NCI-H2227 treated with DMSO at 0.1 percent for 48 hours (cell line): ENCODE data around the gene IL25.
A peak's percentile ranks its signal among the peaks of the same experiment; 100 is the strongest.

Source experiments
- DNase-seq: peaks from one replicate; lab custom pipeline; 2025; lab: John Stamatoyannopoulos, UW

Gene IL25

DNA sequence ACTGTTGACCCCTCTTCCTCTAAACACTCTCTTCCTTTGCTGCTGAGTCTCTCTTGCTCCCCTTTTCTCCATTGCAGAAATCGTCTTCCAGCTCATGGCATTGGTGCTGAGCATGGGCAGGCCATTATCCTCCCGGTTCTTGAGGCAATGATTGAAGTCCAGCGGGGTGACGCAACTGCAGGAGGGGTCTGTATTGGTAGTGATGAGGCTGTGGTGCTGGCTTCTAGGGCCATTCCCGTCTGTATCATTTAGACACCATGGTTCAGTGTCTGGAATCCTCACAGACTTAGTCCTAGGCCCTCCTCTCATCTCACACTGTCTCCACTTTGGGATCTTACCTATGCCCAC is 19.2 kb upstream of the IL25 start:
- no peak for DNase-seq

DNA sequence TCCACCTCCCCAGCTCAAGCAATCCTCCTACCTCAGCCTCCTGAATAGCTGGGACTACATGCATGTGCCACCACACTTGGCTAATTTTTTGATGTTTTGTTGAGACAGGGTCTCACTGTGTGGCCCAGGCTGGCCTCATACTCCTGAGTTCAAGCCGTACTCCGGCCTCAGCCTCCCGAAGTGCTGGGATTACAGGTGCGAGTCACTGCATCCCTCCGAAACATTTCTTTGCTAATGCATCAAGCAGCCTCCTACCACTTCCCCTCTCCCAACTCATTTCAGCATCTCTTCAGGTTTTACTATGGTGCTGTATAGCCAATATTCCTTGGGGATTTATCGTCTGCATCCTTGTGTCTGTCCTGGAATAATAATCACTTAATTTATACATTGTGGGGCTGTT is 17.6 kb upstream of the IL25 start:
- DNase-seq: no peak

DNA sequence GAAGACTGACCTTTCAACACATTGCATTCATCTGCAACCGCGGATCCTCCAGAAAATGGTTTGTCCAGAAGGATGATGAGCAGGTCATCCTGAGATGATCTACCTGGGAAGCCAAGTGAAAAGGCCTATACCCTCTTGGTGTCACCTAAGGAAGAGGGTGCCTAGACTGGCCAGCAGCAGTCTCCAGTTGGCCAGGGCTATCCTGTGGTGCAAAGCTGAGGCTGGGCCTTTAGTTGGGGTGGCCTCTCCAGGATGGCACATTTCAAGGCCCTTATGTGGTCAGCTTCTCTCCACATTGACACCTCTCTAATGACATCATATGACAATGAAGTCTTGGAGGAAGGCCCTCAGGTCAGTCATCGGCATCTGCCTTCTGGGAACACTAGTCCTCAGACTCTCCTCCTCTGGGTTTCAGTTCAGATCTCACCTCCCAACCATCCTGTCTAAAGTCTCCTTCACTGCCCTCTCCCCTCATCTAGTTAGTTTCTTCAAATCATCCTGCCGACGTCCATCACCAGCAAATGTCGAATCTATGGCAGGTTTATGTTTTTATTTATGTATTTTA is 16.7 kb upstream of the IL25 start:
- no peak for DNase-seq

DNA sequence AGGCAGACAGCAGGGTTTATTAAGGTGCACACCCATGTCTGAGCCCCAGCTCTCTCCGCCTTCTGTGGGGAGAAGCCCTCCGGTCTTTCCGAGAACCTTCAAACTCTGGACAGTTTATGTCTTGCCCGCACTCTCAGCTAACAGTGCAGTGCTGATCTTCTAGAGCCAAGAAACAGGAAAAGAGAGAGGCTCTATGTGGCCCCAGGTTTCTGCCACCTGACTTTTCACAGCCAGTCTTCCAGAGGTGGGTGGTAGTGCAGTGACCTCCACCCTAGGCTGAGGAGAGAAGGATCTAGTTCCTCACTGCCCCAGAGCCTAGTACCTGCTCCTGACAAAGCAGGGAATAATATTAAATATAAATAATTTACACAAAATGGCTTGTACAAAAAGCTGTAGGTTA is 15.9 kb upstream of the IL25 start:
- DNase-seq: no peak

DNA sequence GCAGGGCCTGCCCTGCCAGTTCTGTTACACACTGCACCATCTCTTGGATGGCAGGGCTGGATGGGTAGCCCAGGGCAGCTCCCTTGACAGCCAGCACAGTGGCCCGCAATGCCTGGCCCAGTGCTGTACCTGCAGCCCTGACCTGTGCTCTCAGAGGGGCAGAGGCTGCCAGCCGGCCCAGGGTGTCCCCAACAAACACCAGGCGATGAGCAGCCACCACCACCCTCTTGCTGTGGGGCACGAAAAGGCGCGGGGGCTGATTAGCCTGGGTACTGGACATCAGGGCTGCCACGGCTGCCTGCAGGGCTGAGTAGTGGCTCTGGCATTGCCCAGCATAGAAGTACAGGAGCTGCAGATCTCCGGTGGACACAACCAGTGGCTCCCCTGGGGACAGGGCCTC is 15.3 kb upstream of the IL25 start:
- no peak for DNase-seq

DNA sequence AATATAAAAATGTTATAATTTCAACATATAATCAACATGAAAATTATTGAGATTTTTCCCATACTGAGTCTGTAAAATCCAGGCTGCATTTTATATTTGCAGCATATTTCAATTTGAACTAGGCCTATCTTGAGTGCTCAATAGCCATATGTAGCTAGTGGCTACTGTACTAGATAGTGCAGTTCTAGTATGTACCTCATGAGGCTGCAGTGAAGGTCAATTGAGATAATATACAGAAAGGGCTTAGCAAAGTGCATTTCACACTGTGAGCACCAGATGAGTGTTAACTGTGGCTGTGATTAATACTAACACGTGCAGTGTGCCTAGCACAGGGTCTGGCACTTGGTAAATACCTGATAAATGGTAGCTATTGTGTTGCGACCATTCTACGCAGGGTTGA is 14.6 kb upstream of the IL25 start:
- DNase-seq: no peak

DNA sequence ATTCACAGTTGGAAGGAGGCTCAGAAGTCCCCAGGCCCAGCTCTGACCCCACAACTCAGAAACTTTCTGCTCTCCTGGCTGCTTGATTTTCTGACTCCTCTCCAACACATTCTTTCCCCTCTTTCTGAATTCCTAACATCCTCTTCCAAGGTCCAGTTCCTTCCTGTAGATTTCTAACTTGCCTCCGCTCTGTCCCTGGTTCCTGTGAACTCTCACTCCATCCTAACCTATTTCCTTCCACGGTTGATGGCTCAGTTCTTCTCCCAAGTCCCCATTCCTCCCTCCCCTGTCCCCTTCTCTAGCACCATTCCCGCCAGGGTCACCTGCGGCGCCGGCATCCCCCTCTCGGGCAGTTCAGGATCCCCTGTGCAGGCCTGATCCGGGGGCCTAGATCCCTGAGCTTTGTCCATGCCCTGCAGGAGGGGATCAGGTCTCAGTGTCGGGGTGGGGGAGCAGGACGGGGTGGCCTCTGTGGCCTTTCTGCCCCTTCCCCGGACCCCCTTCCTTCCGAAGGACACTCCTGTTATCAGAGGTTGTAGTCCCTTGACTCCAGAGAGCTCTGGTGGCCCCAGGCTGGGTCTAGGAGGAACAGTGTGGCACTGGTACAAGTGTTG is 13.9 kb upstream of the IL25 start:
- DNase-seq: no peak

DNA sequence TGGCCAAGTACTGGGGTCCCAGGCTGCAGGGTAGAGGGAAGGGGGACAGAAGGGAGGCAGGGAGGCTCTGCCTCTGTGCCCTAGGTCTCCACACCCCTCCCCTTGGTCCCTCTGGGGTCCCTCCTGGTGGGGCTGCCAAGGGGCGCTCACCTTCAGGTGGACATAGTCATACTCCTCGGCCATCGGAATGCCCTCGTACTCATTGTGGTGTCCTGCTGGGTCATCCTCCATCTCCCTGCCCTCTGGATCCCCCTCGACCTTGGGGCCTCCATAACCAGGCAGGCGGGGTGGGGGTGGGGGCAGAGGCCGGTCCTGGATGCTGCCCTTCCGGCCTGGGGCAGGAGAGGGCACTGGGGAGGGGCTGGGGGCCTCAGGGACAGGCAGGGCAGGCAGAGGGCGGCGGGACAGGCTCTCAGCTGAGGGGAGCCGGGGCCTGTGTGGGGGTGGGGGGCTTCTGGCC is 13.4 kb upstream of the IL25 start:
- DNase-seq: no peak

DNA sequence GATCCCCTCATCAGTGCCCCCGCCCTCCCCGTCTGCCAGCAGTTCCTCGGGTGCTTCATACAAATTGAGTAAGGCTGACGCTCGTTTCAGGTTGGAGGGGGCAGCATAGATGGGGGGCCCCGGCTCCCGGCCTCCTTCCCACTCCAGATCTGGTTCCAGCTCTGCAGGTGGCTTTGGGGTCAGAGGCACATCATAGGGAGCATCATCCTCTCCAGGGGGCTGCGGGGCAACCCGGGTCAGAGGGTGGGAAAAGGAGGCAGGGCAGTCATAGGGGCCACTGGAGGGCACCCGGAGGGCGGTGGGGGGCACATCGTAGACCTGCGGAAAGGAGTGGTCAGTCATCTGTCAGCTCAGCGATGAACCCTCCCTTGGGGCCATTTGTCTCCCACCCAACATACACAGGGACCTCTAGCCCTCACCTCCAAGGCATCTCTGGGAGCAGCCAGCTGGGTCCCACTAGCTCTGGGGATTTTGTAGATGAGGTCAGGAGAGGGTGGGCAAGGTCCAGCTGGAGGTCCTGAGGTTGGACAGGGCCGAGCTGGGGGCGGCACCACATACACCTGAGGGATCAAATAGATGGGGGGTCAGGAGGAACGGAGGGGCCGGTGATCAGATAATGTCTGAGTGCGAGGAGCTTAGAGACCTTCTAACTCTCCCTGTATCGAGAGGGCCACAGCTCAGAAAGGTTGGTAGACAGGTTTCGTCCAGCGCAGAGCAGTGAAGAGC is 12.7 kb upstream of the IL25 start:
- DNase-seq: no peak

DNA sequence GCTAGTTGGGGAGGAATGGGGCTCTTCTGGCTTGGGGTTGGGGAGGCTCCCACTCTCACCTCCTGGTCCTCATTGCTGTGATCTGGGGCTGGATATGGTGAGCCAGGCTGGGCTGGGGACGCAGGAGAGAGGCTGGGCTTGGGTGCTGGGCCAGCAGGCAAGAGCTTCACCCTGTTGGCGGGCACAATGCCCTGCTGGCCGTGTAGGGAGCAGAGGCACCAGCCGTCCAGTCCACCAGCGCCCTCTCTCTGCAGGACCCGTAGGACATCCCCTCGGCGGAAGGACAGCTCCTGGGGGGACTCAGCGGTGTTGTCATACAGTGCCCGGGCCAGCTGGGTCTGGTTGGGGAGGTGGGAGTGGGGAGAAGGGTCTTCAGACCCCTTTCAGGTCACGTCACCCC is 12.1 kb upstream of the IL25 start:
- no peak for DNase-seq

DNA sequence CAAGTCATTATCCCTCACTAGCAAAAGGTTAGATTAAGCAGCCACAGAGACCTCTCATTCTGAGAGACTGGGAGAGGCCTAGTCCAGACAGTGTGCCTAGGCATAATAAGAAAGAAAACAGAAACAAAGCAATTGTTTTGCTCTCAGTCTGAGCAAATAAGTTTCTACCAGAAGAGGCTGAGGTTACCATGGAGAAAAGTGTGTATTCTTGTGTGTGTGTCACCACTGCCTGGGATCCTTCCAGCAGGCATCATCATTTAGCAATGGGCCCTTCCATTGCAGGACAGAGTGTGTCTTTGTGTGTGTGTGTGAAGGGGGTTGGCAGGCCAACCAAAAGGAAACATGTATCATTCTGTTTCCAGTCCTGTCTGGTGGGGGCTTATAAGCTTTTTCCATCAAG is 11.3 kb upstream of the IL25 start:
- DNase-seq: no peak

DNA sequence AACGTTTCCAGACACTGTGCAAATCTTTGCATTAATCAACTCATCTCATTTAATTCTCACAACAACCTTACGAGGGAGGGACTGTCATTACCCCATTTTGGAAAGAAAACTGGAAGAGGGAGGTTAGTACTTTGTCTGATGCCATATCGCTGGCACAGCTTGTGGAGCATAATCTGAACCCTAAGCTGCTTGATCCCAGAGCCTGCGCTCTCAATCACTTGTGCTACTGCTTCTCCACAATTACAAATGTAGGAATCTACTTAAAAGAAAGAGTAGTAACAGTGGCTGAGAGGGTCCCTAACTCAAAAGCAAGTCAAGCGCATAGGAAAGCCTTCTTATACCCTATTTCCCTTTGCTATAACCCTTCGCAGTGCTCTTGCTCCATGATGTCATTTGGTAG is 10.8 kb upstream of the IL25 start:
- DNase-seq: no peak

DNA sequence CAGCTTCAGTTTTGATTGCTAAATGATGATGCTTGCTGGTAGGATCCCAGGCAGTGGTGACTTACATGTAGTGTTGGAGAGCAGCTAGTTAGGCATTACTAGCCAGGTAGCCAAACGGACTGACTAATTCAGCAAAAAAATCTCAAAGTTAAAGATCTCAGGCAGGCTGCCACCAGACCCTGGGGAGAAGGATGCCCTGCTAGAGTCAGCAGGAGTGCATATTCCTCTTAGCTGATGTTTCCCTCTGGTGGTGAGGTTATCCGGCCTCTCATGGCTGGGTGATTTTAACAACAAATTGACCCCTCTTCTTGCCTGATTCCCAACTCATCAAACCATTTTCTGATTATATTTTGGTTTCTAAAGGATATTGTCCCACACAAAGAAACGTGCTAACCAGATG is 10.4 kb upstream of the IL25 start:
- DNase-seq: peak; percentile 6

DNA sequence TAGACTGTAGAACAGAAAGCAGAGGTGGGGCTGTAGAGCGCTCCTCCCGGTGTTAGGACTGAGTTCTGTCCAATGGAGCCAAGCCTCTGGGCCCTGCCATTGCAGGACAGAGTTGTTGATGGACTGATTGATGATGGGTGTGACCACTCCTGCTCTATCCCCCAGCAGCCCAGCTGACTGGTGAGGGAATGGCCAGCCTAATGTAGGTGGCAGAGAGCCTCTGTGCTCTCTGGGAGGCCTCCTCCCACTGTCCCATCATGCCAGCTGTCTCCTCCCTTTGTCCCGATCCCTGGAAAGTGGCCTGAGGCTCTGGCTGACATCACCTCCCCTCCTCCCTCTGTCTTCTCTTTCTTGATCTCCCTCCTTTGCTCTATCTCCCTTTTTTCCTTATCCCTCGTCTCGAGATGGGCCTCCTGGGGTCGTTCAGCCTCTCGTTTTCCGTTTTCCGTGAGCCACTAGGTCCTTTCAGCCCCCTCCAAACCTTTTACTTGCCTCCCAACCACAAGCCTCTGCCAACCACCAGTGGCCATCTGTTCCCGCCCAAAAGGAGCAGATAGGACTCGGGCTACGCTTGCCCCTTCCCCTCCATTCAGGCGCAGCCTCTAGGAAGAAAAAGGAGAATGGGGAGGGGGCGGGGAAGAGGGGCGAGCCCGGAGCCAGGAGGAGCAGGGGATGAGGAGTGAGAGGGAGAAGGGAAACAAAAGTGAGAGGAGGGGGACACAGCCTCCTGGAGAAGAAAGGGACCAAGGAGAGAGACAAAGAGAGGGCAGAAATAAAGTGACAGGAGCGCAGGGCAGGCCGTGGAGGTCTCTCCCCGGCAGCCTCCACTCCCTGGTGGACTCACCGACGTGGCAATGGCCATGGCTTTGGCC is 8.2 kb upstream of the IL25 start:
- DNase-seq: no peak

DNA sequence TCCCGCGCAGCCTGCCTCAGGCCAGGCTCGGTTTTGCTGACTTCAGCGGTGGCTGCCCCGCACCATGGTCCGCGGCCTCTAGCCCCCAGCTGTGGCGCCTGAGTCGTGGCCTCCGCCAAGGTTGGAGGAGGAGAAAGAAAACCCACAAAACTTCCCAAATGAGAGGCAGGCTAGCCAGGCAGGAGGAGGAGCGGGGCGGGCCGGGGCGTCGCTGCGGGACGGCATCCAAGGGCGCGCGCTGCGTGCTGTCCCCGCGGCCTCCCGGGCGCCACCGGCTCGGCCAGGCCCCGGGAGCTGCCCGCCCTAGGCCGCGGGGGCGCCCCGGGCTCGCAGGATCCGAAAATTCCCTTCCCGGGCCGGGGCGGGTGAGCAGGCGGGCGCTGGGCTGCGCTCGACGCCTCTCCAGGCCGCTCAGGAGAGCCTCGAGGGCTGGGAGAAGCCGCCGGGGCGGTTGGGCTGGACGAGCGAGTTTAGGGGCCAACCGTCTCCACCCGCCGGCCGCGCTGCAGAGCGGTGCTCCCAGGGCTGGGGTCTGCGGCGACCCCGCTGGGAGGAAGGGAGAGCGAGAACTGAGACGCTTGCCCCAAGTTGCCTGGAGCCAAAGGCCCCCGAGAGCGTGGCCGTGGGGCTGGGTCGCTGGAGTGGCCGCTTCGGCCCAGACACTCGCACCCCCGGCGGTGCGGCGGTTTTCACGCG is 7.4 kb upstream of the IL25 start, which contains the start of gene EFS:
EFS (minus strand) TSS at position 137 of the 696 bp plus-strand sequence. CDS start 147 bp downstream, outside the sequence.
- DNase-seq: no peak

DNA sequence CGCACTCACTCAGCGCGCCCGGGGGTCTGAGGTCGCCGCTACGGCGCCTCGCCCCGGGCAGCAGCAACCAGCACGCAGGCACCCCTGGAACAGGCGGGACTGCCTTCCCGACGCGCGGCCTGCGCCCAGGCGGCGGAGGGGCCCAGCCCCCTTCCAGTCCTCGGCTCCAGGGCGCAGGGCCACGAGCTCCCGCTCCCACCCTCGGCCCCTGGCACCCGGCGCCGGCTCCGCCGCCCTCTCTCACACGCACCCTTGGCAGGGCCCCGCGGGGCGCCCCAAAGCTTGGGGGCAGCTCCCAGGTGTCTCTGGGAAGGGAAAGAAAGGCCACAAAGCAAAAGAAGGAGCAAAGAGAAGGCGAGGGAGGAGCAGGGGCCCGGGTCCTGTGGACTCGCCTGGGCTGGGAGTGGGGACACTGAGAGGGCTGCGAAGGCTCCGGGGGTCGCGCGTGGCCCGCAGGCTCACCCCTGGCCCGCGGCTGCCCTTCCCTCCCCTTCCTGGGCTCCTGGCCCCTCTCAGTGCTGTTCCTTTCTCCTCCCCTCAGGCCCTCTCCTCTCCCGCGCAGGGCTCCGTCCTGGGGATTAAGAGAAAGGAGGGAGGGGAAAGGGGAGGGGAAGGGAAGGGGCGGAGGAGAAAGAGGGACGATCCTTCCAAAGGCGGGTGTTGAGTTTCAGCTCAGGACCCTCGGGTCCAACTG is 6.7 kb upstream of the IL25 start:
- peak; percentile 80 for DNase-seq

DNA sequence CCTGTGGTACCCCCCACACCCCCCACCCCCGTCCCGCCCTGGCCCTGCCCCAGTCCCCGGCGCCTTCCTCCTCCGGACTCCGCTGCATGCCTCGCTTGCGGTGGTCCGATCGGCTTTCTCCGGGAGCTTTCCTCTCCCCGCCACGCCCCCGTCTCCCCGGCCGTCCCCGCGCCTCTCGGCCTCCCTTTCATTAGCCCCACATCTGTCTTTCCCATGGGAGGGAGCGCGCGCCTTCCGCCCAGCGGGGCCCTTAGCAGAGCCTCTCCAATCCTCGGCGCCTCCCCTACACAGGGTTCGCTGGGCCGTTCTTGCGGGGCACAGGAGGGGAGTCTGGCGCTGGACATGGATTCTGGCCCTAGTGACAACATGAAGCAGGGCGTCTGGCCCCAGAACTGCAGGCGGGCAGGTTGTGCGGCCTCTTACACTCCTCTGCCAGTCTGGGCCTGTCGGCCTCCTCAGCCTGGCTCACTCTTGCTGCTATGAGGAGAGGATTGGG is 6.1 kb upstream of the IL25 start:
- peak; percentile 80 for DNase-seq

DNA sequence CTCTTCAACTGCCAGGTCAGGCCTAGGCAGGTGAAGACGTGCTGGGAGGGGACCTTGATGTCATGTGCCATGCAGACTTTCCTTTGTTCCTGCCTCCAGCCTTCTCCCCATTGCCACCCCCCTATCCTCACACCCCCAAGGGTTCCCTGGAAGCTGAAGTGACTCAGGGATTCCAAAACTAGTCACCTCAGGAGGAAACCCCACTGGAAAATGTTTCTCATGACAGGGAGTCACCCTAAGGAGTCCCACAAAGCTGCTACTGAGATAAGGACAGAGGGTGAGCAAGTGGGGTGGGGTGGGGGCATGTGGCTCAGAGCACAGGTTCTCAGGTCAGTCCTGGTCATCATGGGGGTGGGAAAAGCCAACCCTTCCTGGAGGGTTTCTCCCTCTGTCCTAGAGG is 2.4 kb upstream of the IL25 start:
- DNase-seq: no peak

DNA sequence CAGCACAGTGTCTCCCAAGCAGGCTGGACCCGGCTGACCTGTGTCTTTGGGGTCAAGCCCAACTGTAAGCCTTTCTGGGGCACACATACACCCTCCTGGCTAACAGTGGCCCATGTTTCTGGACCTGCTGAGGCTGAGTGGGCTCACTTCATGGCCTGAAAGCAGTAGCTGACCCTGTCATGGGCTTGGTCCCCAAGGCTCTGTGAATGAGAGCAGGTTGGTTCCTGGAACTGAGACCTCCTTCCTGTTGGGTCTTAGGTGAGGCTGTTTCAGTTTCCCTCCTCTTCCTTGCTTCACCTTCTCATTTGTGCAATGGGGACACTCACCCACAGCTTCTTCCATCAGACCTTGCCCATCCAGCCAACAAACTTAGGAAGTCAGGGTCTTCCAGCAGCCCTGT is 744 bp upstream of the IL25 start:
- no peak for DNase-seq

DNA sequence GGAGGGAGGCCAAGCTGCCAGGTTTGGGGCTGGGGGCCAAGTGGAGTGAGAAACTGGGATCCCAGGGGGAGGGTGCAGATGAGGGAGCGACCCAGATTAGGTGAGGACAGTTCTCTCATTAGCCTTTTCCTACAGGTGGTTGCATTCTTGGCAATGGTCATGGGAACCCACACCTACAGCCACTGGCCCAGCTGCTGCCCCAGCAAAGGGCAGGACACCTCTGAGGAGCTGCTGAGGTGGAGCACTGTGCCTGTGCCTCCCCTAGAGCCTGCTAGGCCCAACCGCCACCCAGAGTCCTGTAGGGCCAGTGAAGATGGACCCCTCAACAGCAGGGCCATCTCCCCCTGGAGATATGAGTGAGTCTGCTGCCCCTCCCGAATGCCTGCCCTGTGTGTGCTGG is 432 bp downstream of the IL25 start:
- no peak for DNase-seq

DNA sequence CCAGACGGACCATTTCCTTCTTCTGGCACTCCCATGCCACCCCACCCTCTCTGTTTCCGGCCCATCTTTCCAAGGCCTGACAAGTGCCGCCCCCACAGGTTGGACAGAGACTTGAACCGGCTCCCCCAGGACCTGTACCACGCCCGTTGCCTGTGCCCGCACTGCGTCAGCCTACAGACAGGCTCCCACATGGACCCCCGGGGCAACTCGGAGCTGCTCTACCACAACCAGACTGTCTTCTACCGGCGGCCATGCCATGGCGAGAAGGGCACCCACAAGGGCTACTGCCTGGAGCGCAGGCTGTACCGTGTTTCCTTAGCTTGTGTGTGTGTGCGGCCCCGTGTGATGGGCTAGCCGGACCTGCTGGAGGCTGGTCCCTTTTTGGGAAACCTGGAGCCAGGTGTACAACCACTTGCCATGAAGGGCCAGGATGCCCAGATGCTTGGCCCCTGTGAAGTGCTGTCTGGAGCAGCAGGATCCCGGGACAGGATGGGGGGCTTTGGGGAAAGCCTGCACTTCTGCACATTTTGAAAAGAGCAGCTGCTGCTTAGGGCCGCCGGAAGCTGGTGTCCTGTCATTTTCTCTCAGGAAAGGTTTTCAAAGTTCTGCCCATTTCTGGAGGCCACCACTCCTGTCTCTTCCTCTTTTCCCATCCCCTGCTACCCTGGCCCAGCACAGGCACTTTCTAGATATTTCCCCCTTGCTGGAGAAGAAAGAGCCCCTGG is 3.1 kb downstream of the IL25 start:
- no peak for DNase-seq
